GM19452 (cell line): ENCODE measurements around the gene TBL1X.
A peak's percentile ranks its signal among the peaks of the same experiment; 100 is the strongest.

Experiments
- ATAC-seq: cut with Tn5 transposase; IDR thresholded peaks from one replicate; pipeline ENCODE4 v1.9.1; 2021; ENCODE audit not compliant: unreplicated experiment

TBL1X gene

GRCh38 chrX:9493936-9494335 lies 29.1 kb downstream of the TBL1X start:
- no peak for ATAC-seq

- no peak for ATAC-seq
These were observed 29.9 kb downstream of the TBL1X start for GRCh38 chrX:9494771-9495170.

GRCh38 chrX:9495496-9495895 lies 30.6 kb downstream of the TBL1X start:
- ATAC-seq: no peak

- ATAC-seq: no peak
These were observed 33.4 kb downstream of the TBL1X start for GRCh38 chrX:9498236-9498635.

- ATAC-seq: no peak
These were observed 35.7 kb downstream of the TBL1X start for GRCh38 chrX:9500584-9500983.

GRCh38 chrX:9501362-9501761 lies 36.5 kb downstream of the TBL1X start:
- ATAC-seq: no peak

- ATAC-seq: no peak
These were observed 38.4 kb downstream of the TBL1X start for GRCh38 chrX:9503261-9503660.

GRCh38 chrX:9510366-9510765 lies 45.5 kb downstream of the TBL1X start:
- ATAC-seq: no peak

GRCh38 chrX:9510980-9511379 lies 46.1 kb downstream of the TBL1X start:
- no peak for ATAC-seq

- ATAC-seq: no peak
These were observed 50.6 kb downstream of the TBL1X start for GRCh38 chrX:9515489-9515888.

GRCh38 chrX:9515973-9516538 lies 51.2 kb downstream of the TBL1X start:
- no peak for ATAC-seq

GRCh38 chrX:9516635-9517034 lies 51.8 kb downstream of the TBL1X start:
- no peak for ATAC-seq

- no peak for ATAC-seq
These were observed 53.2 kb downstream of the TBL1X start for GRCh38 chrX:9518051-9518450.

GRCh38 chrX:9518889-9519288 lies 54.0 kb downstream of the TBL1X start:
- no peak for ATAC-seq

GRCh38 chrX:9519546-9520216 lies 54.8 kb downstream of the TBL1X start:
- ATAC-seq: no peak

GRCh38 chrX:9520217-9520590 lies 55.3 kb downstream of the TBL1X start:
- no peak for ATAC-seq

GRCh38 chrX:9522378-9523155 lies 57.7 kb downstream of the TBL1X start:
- no peak for ATAC-seq

GRCh38 chrX:9525511-9526248 lies 60.8 kb downstream of the TBL1X start:
- no peak for ATAC-seq

GRCh38 chrX:9526965-9527364 lies 62.1 kb downstream of the TBL1X start:
- no peak for ATAC-seq

GRCh38 chrX:9528498-9528897 lies 63.6 kb downstream of the TBL1X start:
- ATAC-seq: no peak

- ATAC-seq: no peak
These were observed 64.4 kb downstream of the TBL1X start for GRCh38 chrX:9529223-9529622.

- peak; percentile 91 for ATAC-seq
These were observed 66.0 kb downstream of the TBL1X start for GRCh38 chrX:9530848-9531274.
